ENCODE measurements around the gene CAPN12. TPM values are rescaled to one million over a fixed set of nuclear protein-coding genes. Genes with fewer than 3 reads are reported as not detected.
A peak's percentile ranks its signal among the peaks of the same experiment; 100 is the strongest.

CAPN12 gene
- total RNA-seq, 4 donors from 2014 or later, result 0.83 to 8.4 (median 8.2) TPM; not detected in 1

- Histone ChIP-seq H3K9me3 (no peaks in the 10 kb centered on the region), H3K27me3 (no peaks in the 10 kb centered on the region), H3K36me3 (no peaks in the 10 kb centered on the region), H3K4me1 (peaks cover 23 to 37% of the 10 kb centered on the region in 2 donors), H3K27ac (peak overlapping the region; percentile 95 to 100), H3K4me3 (no peak overlapping the region)
- intact Hi-C loops (cut with DNase I; ENCODE audit: low total_unique reads), result no loop called here
- DNase-seq, result no peak
- TF ChIP-seq POLR2A (IDR thresholded peaks at IDR 0.05), result no peak
- TF ChIP-seq, protein P1, sequence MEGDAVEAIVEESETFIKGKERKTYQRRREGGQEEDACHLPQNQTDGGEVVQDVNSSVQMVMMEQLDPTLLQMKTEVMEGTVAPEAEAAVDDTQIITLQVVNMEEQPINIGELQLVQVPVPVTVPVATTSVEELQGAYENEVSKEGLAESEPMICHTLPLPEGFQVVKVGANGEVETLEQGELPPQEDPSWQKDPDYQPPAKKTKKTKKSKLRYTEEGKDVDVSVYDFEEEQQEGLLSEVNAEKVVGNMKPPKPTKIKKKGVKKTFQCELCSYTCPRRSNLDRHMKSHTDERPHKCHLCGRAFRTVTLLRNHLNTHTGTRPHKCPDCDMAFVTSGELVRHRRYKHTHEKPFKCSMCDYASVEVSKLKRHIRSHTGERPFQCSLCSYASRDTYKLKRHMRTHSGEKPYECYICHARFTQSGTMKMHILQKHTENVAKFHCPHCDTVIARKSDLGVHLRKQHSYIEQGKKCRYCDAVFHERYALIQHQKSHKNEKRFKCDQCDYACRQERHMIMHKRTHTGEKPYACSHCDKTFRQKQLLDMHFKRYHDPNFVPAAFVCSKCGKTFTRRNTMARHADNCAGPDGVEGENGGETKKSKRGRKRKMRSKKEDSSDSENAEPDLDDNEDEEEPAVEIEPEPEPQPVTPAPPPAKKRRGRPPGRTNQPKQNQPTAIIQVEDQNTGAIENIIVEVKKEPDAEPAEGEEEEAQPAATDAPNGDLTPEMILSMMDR (IDR thresholded peaks at IDR 0.05), result no peak
These were observed 43.8 kb downstream of the CAPN12 start for GRCh38 chr19:38700350-38700901.

DNA sequence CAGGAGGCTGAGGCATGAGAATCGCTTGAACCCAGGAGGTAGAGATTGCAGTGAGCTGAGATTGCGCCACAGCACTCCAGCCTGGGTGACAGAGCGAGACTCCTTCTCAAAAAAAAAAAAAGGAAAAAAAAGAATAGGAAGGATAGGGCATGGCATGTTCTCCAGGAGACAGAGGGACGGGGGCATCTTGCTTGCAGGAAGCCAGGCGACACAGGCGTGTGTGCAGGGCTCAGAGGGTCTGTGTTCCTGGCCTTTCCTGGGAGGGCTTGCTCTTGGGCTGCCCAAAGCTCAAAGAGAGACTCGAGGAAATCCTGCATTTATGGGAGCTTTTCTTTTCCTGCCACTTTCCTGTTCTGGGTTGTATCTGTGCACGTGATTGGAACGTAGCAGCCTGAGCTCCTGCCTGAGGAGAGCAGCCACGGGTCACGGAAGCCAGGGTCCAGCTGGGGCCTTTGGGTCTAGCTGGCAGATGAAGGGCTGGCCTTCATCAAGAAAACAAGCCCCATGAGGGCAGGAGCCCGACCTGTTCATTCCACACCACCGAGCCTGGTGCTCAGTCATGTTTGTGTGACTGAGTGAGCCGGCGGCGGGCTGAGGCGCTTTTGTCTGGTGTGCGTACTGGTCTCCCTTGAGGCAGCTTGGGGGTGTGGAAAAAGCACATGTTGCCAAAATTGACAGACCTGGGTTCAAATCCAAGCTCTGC is 44.5 kb downstream of the CAPN12 start:
- intact Hi-C loops (cut with DNase I; ENCODE audit: low total_unique reads), result no loop called here
- Histone ChIP-seq H3K36me3 (no peaks in the 10 kb centered on the region), H3K9me3 (no peaks in the 10 kb centered on the region), H3K27me3 (no peaks in the 10 kb centered on the region), H3K4me3 (no peak overlapping the region), H3K27ac (peak overlapping the region; percentile 95 to 100), H3K4me1 (peaks cover 23 to 37% of the 10 kb centered on the region in 2 donors)
- TF ChIP-seq, protein P1 (IDR thresholded peaks at IDR 0.05), result no peak
- TF ChIP-seq POLR2A (IDR thresholded peaks at IDR 0.05), result no peak
- no peak for DNase-seq

- no peak for DNase-seq
- intact Hi-C loops (cut with DNase I; ENCODE audit: low total_unique reads), result no loop called here
- no peaks in the 10 kb centered on the region for H3K36me3 ChIP-seq
- H3K27ac ChIP-seq, result peak overlapping the region; percentile 95 to 100
- H3K4me3 ChIP-seq, result no peak overlapping the region
- H3K27me3 ChIP-seq, result no peaks in the 10 kb centered on the region
- peaks cover 23 to 37% of the 10 kb centered on the region in 2 donors for H3K4me1 ChIP-seq
- TF ChIP-seq POLR2A (IDR thresholded peaks at IDR 0.05), result no peak
- TF ChIP-seq, protein P1 (IDR thresholded peaks at IDR 0.05), result no peak
- no peaks in the 10 kb centered on the region for H3K9me3 ChIP-seq
These were observed 45.3 kb downstream of the CAPN12 start for GRCh38 chr19:38699027-38699346.

- Histone ChIP-seq H3K4me3 (no peak overlapping the region), H3K36me3 (no peaks in the 10 kb centered on the region), H3K9me3 (no peaks in the 10 kb centered on the region), H3K27me3 (no peaks in the 10 kb centered on the region), H3K27ac (peak overlapping the region; percentile 95 to 100), H3K4me1 (peaks cover 23 to 37% of the 10 kb centered on the region in 2 donors)
- TF ChIP-seq, protein P1 (IDR thresholded peaks at IDR 0.05), result no peak
- no peak for TF ChIP-seq POLR2A (IDR thresholded peaks at IDR 0.05)
- intact Hi-C loops (cut with DNase I; ENCODE audit: low total_unique reads), result no loop called here
- no peak for DNase-seq
These were observed 45.8 kb downstream of the CAPN12 start for GRCh38 chr19:38698225-38699026.

GRCh38 chr19:38697641-38698071 is 46.6 kb downstream of the CAPN12 start:
- Histone ChIP-seq H3K27ac (peak overlapping the region; percentile 95 to 100), H3K27me3 (no peaks in the 10 kb centered on the region), H3K4me3 (no peak overlapping the region), H3K36me3 (no peaks in the 10 kb centered on the region), H3K9me3 (no peaks in the 10 kb centered on the region), H3K4me1 (peaks cover 28 to 42% of the 10 kb centered on the region in 2 donors)
- DNase-seq, result no peak
- no peak for TF ChIP-seq POLR2A (IDR thresholded peaks at IDR 0.05)
- TF ChIP-seq, protein P1 (IDR thresholded peaks at IDR 0.05), result no peak
- intact Hi-C loops (cut with DNase I; ENCODE audit: low total_unique reads), result no loop called here

Data from uterus (tissue), 4 donors.